HG02938 (cell line): ENCODE measurements around the gene VTN.

Experiments used
- ATAC-seq: cut with Tn5 transposase; IDR thresholded peaks from one replicate; pipeline ENCODE4 v1.9.1; 2021; ENCODE audit warnings: mild to moderate bottlenecking, moderate library complexity; ENCODE audit not compliant: unreplicated experiment

Gene VTN

GRCh38 chr17:28371245-28372202 lies 1.4 kb upstream of the VTN start, which contains the start of gene SARM1:
SARM1 (plus strand) TSS chr17:28371694; CDS start chr17:28372033, 339 bp downstream.
- peak; percentile 70 for ATAC-seq

- ATAC-seq = no peak
These were observed 617 bp upstream of the VTN start for GRCh38 chr17:28370744-28371103.

GRCh38 chr17:28369684-28370034 lies 448 bp downstream of the VTN start:
- no peak for ATAC-seq

- ATAC-seq = no peak
These were observed 1.0 kb downstream of the VTN start for GRCh38 chr17:28368915-28369683.

GRCh38 chr17:28368306-28368831 lies 1.7 kb downstream of the VTN start:
- ATAC-seq = no peak

GRCh38 chr17:28367641-28368305 lies 2.3 kb downstream of the VTN start:
- ATAC-seq = no peak

- ATAC-seq = no peak
These were observed 3.5 kb downstream of the VTN start for GRCh38 chr17:28366605-28367004.

- ATAC-seq = no peak
These were observed 4.6 kb downstream of the VTN start for GRCh38 chr17:28365487-28365886.

- ATAC-seq = no peak
These were observed 5.3 kb downstream of the VTN start, which contains the start of gene SEBOX for GRCh38 chr17:28364665-28365363. SEBOX (minus strand) TSS chr17:28365199; CDS start chr17:28365151, 48 bp downstream.

- ATAC-seq = no peak
These were observed 6.1 kb downstream of the VTN start for GRCh38 chr17:28363776-28364650.

GRCh38 chr17:28363186-28363585 lies 6.9 kb downstream of the VTN start:
- no peak for ATAC-seq

- no peak for ATAC-seq
These were observed 12.3 kb downstream of the VTN start for GRCh38 chr17:28357901-28358197.

GRCh38 chr17:28357061-28357900 lies 12.8 kb downstream of the VTN start, which contains the start of gene POLDIP2:
POLDIP2 (minus strand) TSS chr17:28357527; CDS start chr17:28357448, 79 bp downstream.
- ATAC-seq = peak; percentile 92

- ATAC-seq = no peak
These were observed 19.8 kb downstream of the VTN start for GRCh38 chr17:28350271-28350670.

GRCh38 chr17:28348979-28349378 lies 21.1 kb downstream of the VTN start:
- ATAC-seq = no peak

- ATAC-seq = no peak
These were observed 22.7 kb downstream of the VTN start for GRCh38 chr17:28347261-28347891.

GRCh38 chr17:28346746-28347246 lies 23.3 kb downstream of the VTN start:
- ATAC-seq = no peak

GRCh38 chr17:28346199-28346580 lies 23.9 kb downstream of the VTN start:
- no peak for ATAC-seq
